ENCODE data around the gene FAM168B. TPM values are rescaled to one million over a fixed set of nuclear protein-coding genes. Genes with fewer than 3 reads are reported as not detected.

Gene FAM168B
- total and polyA plus RNA-seq, 9 donors, result 54.4 to 117 (median 98.4) TPM

GRCh38 chr2:131004446-131005209 lies 88.6 kb downstream of the FAM168B start:
- Histone ChIP-seq H3K27me3 (no peaks in the 10 kb centered on the region), H3K4me3 (no peak overlapping the region), H3K4me1 (ENCODE audit: insufficient read depth) (no peaks in the 10 kb centered on the region), H3K36me3 (no peaks in the 10 kb centered on the region), H3K27ac (no peak overlapping the region), H3K9me3 (no peaks in the 10 kb centered on the region)
- no peak for DNase-seq
- intact Hi-C loops (cut with DNase I), result no loop called here
- WGBS, 3 donors, result 85 to 93% (median 92%) methylated on average over 11 of the region's 11 CpGs
- TF ChIP-seq EP300 (IDR thresholded peaks at IDR 0.05) (no peak), CTCF (IDR thresholded peaks at IDR 0.05) (no peak), POLR2A (IDR thresholded peaks at IDR 0.05) (no peak)

GRCh38 chr2:130998561-130998960 lies 94.7 kb downstream of the FAM168B start:
- H3K27me3 ChIP-seq, result no peaks in the 10 kb centered on the region
- H3K4me3 ChIP-seq, result no peak overlapping the region
- WGBS, 3 donors, result 72 to 79% (median 78%) methylated on average over 6 of the region's 6 CpGs
- H3K4me1 ChIP-seq (ENCODE audit: insufficient read depth), result no peaks in the 10 kb centered on the region
- no peak for TF ChIP-seq EP300 (IDR thresholded peaks at IDR 0.05)
- no peak for TF ChIP-seq POLR2A (IDR thresholded peaks at IDR 0.05)
- no peak for TF ChIP-seq CTCF (IDR thresholded peaks at IDR 0.05)
- intact Hi-C loops (cut with DNase I), result no loop called here
- no peaks in the 10 kb centered on the region for H3K9me3 ChIP-seq
- no peak overlapping the region for H3K27ac ChIP-seq
- DNase-seq, result no peak
- no peaks in the 10 kb centered on the region for H3K36me3 ChIP-seq

Other genes starting within 250 kb of the FAM168B start
- 10 to 100 TPM; 13.1 to 46.2 (median 23.4) TPM for gene PLEKHB2, start 11.9 kb upstream of the FAM168B start, total RNA-seq
- gene PLEKHB2, start 11.9 kb upstream of the FAM168B start, polyA plus RNA-seq, result 10 to 100 TPM in 1 of 2 donors, 1 to 10 TPM in 1; 9.8 to 53.2 TPM
- under 1 TPM in 4 of 7 donors, not detected in 3; 0.13 to 0.53 (median 0.15) TPM for gene POTEE, start 116.1 kb upstream of the FAM168B start, total RNA-seq
- gene POTEE, start 116.1 kb upstream of the FAM168B start, polyA plus RNA-seq, result under 1 TPM in 1 of 2 donors, not detected in 1; 0.01 TPM